K562 (cell line): Measurements from ENCODE around the gene U2AF1L4. TPM values are rescaled to one million over a fixed set of nuclear protein-coding genes. Genes with fewer than 3 reads are reported as not detected.

Source experiments
- ATAC-seq: fragments of 200-7000 bp; cut with Tn5 transposase; 3 replicates; pipeline ENCODE4 v1.9.1; 2020; ENCODE audit warnings: moderate library complexity
- BruUV-seq: library from RNA; stranded (reverse); fragments of 400-500 nt; replicated peaks from 2 replicates; lab custom pipeline; 2021; lab: Mats Ljungman, UMichigan
- CTCF ChIA-PET: fragments of 300-600 bp; formaldehyde crosslinking; extraction: SDS; loops from one replicate; lab custom pipeline; 2021; ENCODE audit warnings: low intra/inter-chr PET ratio; lab: Yijun Ruan, JAX
- POLR2A ChIA-PET: fragments of 300-600, 350-650 bp; sonication (Branson Sonifier 250); formaldehyde crosslinking; extraction: SDS; loops from one replicate; lab custom pipeline; 2021; ENCODE audit warnings: antibody characterized with exemption, inconsistent platforms; lab: Yijun Ruan, JAX
- DNase-seq, 4 experiments: peaks; one replicate each; pipeline versions ENCODE4 v3.0.0 to v3.0.0-alpha.2; 2011 to 2018; ENCODE audit warnings: low spot score in 3 of 4, mixed read lengths in 3 of 4; ENCODE audit errors: extremely low read depth in 1 of 4
- FAIRE-seq: peaks from 2 replicates; lab custom pipeline; 2011; peaks lifted over from hg19 to GRCh38; lab: Jason Lieb, UNC
- H2AFZ ChIP-seq: 2 replicates; pipeline ENCODE4 v1.6.0; 2011; ENCODE audit warnings: low read depth, low read length, control low read depth, inconsistent platforms
- H3K27ac ChIP-seq: fragments of 200-600 bp; 3 replicates; pipeline ENCODE4 v1.8.0; 2011; ENCODE audit warnings: low read depth, mild to moderate bottlenecking, control low read depth, inconsistent platforms, low read length, moderate library complexity, mixed read lengths; ENCODE audit errors: extremely low read depth
- H3K27me3 ChIP-seq, 2 experiments: fragments of 300-600 bp in 1 of 2; 2 replicates in 1 of 2; 3 replicates in 1 of 2; pipeline versions ENCODE4 v1.6.0 to v1.8.0; 2011; ENCODE audit warnings: inconsistent platforms in 2 of 2, low read length in 2 of 2, mild to moderate bottlenecking in 1 of 2, mixed read lengths in 1 of 2, moderate library complexity in 1 of 2; ENCODE audit not compliant: control insufficient read depth in 2 of 2, insufficient read depth in 2 of 2
- H3K36me3 ChIP-seq: fragments of 300-600 bp; 3 replicates; pipeline ENCODE4 v1.8.0; 2011; ENCODE audit warnings: mild to moderate bottlenecking, low read length, inconsistent platforms; ENCODE audit not compliant: control insufficient read depth, insufficient read depth
- H3K4me1 ChIP-seq, 2 experiments: fragments of 200-600 bp in 1 of 2; replicated peaks in 1 of 2; 2 replicates in 1 of 2; 3 replicates in 1 of 2; pipeline versions ENCODE4 v1.5.1 to v1.8.0; 2011; ENCODE audit warnings: inconsistent platforms in 2 of 2, low read length in 2 of 2, mild to moderate bottlenecking in 1 of 2, mixed read lengths in 1 of 2, moderate library complexity in 1 of 2; ENCODE audit not compliant: control insufficient read depth in 2 of 2, insufficient read depth in 2 of 2
- H3K4me2 ChIP-seq: 2 replicates; pipeline ENCODE4 v1.6.1; 2011; ENCODE audit warnings: low read length, control low read depth, inconsistent platforms, mixed read lengths; ENCODE audit not compliant: insufficient read depth
- H3K4me3 ChIP-seq: fragments of 200-600 bp; sonication (generic), shearing (Covaris generic); 2 replicates; pipeline ENCODE4 v1.5.1; 2016; ENCODE audit warnings: control low read depth, inconsistent platforms
- H3K79me2 ChIP-seq: fragments of 200-600 bp; 3 replicates; pipeline ENCODE4 v1.8.0; 2011; ENCODE audit warnings: low read length, inconsistent platforms; ENCODE audit not compliant: control insufficient read depth, insufficient read depth
- H3K9ac ChIP-seq, 2 experiments: 2 replicates each; pipeline versions ENCODE4 v1.6.0 to v1.6.1; 2011; ENCODE audit warnings: low read depth in 2 of 2, low read length in 2 of 2, control low read depth in 1 of 2, inconsistent platforms in 1 of 2, mild to moderate bottlenecking in 1 of 2, mixed read lengths in 1 of 2; ENCODE audit not compliant: insufficient read depth in 1 of 2
- H3K9me1 ChIP-seq: one replicate; pipeline ENCODE4 v1.6.0; 2011; ENCODE audit warnings: inconsistent platforms, mild to moderate bottlenecking, low read length, moderate library complexity; ENCODE audit not compliant: control insufficient read depth, insufficient read depth
- H3K9me3 ChIP-seq: replicated peaks from 2 replicates; pipeline ENCODE4 v1.5.1; 2011; ENCODE audit warnings: low read depth, low read length, inconsistent platforms; ENCODE audit not compliant: control insufficient read depth, insufficient read depth
- H4K20me1 ChIP-seq: replicated peaks from 2 replicates; pipeline ENCODE4 v1.6.1; 2011; ENCODE audit warnings: low read length, inconsistent platforms, mixed read lengths; ENCODE audit not compliant: control insufficient read depth, insufficient read depth
- ETV1 ChIP-seq: fragments of 450-650 bp; conservative IDR thresholded peaks from 2 replicates; pipeline ENCODE4 v1.6.1; 2016; ENCODE audit warnings: missing genetic modification characterization, control low read depth, low read depth, missing compliant biosample characterization
- HDAC8 ChIP-seq: fragments of 450-650 bp; IDR thresholded peaks from 2 replicates; pipeline ENCODE4 v1.6.1; 2016; ENCODE audit warnings: mild to moderate bottlenecking, missing genetic modification characterization, moderate library complexity, missing compliant biosample characterization
- RBFOX2 ChIP-seq: fragments of 200-400 bp; formaldehyde crosslinking; IDR thresholded peaks from 2 replicates; pipeline ENCODE4 v1.6.1; 2017; ENCODE audit warnings: low read depth, mild to moderate bottlenecking, low read length, moderate library complexity
- RFX7 ChIP-seq: fragments of 250-450 bp; sonication (Bioruptor Pico); IDR thresholded peaks from 2 replicates; pipeline ENCODE4 v1.5.1; 2021; ENCODE audit warnings: mild to moderate bottlenecking
- ZC3H8 ChIP-seq: fragments of 450-650 bp; IDR thresholded peaks from 2 replicates; pipeline ENCODE4 v1.6.1; 2017
- ZEB2 ChIP-seq: fragments of 450-650 bp; IDR thresholded peaks from 2 replicates; pipeline ENCODE4 v1.6.1; 2016
- ZKSCAN8 ChIP-seq: fragments of 200-800 bp; sonication (Bioruptor generic); IDR thresholded peaks from 2 replicates; pipeline ENCODE4 v1.6.1; 2016; ENCODE audit warnings: missing genetic modification characterization, missing compliant biosample characterization
- ZNF707 ChIP-seq: fragments of 250-450 bp; sonication (Bioruptor Pico); conservative IDR thresholded peaks from 2 replicates; pipeline ENCODE4 v1.8.0; 2022; ENCODE audit warnings: inconsistent platforms, mild to moderate bottlenecking, moderate library complexity
- WGBS: fragments of 100-300 bp; shearing (Covaris generic); methylation state at CpG from one replicate; pipeline ENCODE4 v1.1.6; 2016; ENCODE audit warnings: low coverage, mixed read lengths; ENCODE audit not compliant: insufficient coverage; ENCODE audit errors: missing lambda C conversion rate; 5-methylcytosine and 5-hydroxymethylcytosine counted together
- in situ Hi-C: fragments of 300-500 bp; cut with MboI; formaldehyde crosslinking; loops from 4 replicates; pipeline ENCODE4 v1.15.0; 2018; ENCODE audit warnings: inconsistent platforms, mixed read lengths
- intact Hi-C: fragments of 100-400 bp; cut with micrococcal nuclease; formaldehyde crosslinking; loops from 2 replicates; pipeline ENCODE4 v1.14.2; 2022
- polyA plus RNA-seq, 8 experiments: library from polyadenylated mRNA; depleted of rRNA in 4 of 8; stranded (reverse) in 5 of 8; unstranded in 3 of 8; fragments of >200 nt; fragmentation: Nextera tagmentation in 2 of 8; fragmentation: Illumina TruSeq in 1 of 8; extraction: Ambion mirVana in 2 of 8; extraction: Trizol in 1 of 8; gene quantifications; 2 replicates each; pipeline versions ENCODE4 v1.2.1 to v1.2.3, GENCODE V29; 2011 to 2014; ENCODE audit warnings: inconsistent platforms in 1 of 8, missing spikeins in 1 of 8
- total RNA-seq, 7 experiments: library from RNA; depleted of rRNA in 6 of 7; stranded (reverse); fragments of >200 nt in 6 of 7; fragmentation: Illumina TruSeq in 2 of 7; extraction: Trizol in 2 of 7; gene quantifications; 2 replicates each; pipeline versions ENCODE4 v1.2.1 to v1.2.3, GENCODE V29; 2011 to 2021; ENCODE audit warnings: low replicate concordance in 1 of 7

U2AF1L4 gene
- total and polyA plus RNA-seq, 9 of the 15 experiments (the other 6 are each of a cell fraction or from before 2014, with no cell fraction given), result 8.4 to 19.5 (median 12.6) TPM

- Histone ChIP-seq H3K27me3 (no peaks in the 10 kb centered on the region), H3K36me3 (peaks cover 96% of the 10 kb centered on the region; the same call in 2 of the 3 replicates), H3K9me1 (no peaks in the 10 kb centered on the region), H3K79me2 (no peaks in the 10 kb centered on the region), H3K4me1 (peaks cover 0 to 10% of the 10 kb centered on the region in 2 experiments; a peak in 2 of 5 replicates), H2AFZ (no peak overlapping the region), H4K20me1 (0 out of 2 replicates have a peak, but pooled peaks cover 2% of the 10 kb centered on the region), H3K4me3 (no peak overlapping the region), H3K9me3 (no peaks in the 10 kb centered on the region), H3K4me2 (no peak overlapping the region), H3K27ac (no peak overlapping the region), H3K9ac (no peak overlapping the region)
- 94% methylated on average over 16 of the region's 18 CpGs for WGBS
- ATAC-seq (no peak), FAIRE-seq (no peak), DNase-seq (no peak)
- intact Hi-C loops, result no loop called here
- no TSS peak for BruUV-seq
- POLR2A ChIA-PET, result interaction anchor here (1.7 kb wide), 1 partner anchor 10 kb away, joined by 4 read pairs; no protein-coding TSS in a partner anchor
- TF ChIP-seq RFX7 (CRISPR knock-in tag) (no peak), ZKSCAN8 (CRISPR knock-in tag) (no peak), RBFOX2 (peak; percentile 26; the same call in 1 of the 2 replicates), ZC3H8 (no peak), HDAC8 (tag) (no peak)
- CTCF ChIA-PET, result no interaction called here
- in situ Hi-C loops, result no loop called here
Measured at GRCh38 chr19:35730326-35730725, 14.9 kb downstream of the U2AF1L4 start.

DNA sequence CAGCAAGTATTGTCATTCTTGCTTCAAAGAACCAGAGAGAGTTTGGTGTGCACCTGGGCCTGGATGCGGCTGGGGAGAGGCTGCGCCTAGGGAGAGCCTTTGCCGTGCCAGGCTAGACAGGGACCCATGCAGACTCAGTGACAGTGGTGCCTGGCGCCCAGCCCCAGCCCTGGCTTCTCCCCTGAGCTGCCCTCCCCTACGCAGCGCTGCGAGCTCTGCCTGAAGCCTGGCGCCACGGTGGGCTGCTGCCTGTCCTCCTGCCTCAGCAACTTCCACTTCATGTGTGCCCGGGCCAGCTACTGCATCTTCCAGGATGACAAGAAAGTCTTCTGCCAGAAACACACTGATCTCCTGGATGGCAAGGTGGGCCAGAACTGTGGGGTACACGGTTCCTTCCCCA is 15.5 kb downstream of the U2AF1L4 start:
- no peaks in the 10 kb centered on the region for H3K9me1 ChIP-seq
- WGBS, result 95% methylated on average over 10 of the region's 11 CpGs
- FAIRE-seq, result no peak
- no peak for ATAC-seq
- peaks cover 0 to 10% of the 10 kb centered on the region in 2 experiments; a peak in 1 of 5 replicates for H3K4me1 ChIP-seq
- no peak overlapping the region for H2AFZ ChIP-seq
- no peak overlapping the region for H3K9ac ChIP-seq
- H3K4me3 ChIP-seq, result no peak overlapping the region
- no peak overlapping the region for H3K4me2 ChIP-seq
- H3K36me3 ChIP-seq, result peaks cover 96% of the 10 kb centered on the region; the same call in 2 of the 3 replicates
- intact Hi-C loops (no loop called here), in situ Hi-C loops (no loop called here)
- no peaks in the 10 kb centered on the region for H3K9me3 ChIP-seq
- no peak overlapping the region for H3K27ac ChIP-seq
- no peaks in the 10 kb centered on the region for H3K27me3 ChIP-seq
- no peaks in the 10 kb centered on the region for H3K79me2 ChIP-seq
- POLR2A ChIA-PET, result interaction anchor here (2.9 kb wide), 1 partner anchor 11 kb away, joined by 12 read pairs; the partner anchor contains the start of gene KMT2B
- no peak for DNase-seq
- TF ChIP-seq ETV1 (tag) (no peak), ZEB2 (no peak), ZNF707 (CRISPR knock-in tag) (no peak)
- BruUV-seq, result no TSS peak
- 0 out of 2 replicates have a peak, but pooled peaks cover 2% of the 10 kb centered on the region for H4K20me1 ChIP-seq
- CTCF ChIA-PET, result no interaction called here
